Calu3 (cell line): Measurements from ENCODE around the gene SEMA3C. TPM values are rescaled to one million over a fixed set of nuclear protein-coding genes. Genes with fewer than 3 reads are reported as not detected.

Experiments
- BruUV-seq: library from RNA; stranded (reverse); fragments of 400-500 nt; replicated peaks from 2 replicates; lab custom pipeline; 2021; lab: Mats Ljungman, UMichigan
- CTCF ChIA-PET: fragments of 300-600 bp; sonication (Branson Sonifier 250); formaldehyde crosslinking; loops from one replicate; lab custom pipeline; 2022; ENCODE audit warnings: antibody characterized with exemption; lab: Charles Lee
- DNase-seq: peaks from one replicate; pipeline ENCODE4 v3.0.0; 2022
- H3K27ac Mint-ChIP-seq: one replicate; pipeline ENCODE4 v1.8.0; 2022; ENCODE audit warnings: mixed read lengths; ENCODE audit not compliant: unreplicated experiment
- H3K27me3 Mint-ChIP-seq: one replicate; pipeline ENCODE4 v1.8.0; 2022; ENCODE audit warnings: mixed read lengths; ENCODE audit not compliant: unreplicated experiment
- H3K36me3 Mint-ChIP-seq: one replicate; pipeline ENCODE4 v1.8.0; 2022; ENCODE audit warnings: mild to moderate bottlenecking, moderate library complexity, mixed read lengths; ENCODE audit not compliant: insufficient read depth, unreplicated experiment
- H3K4me1 Mint-ChIP-seq: one replicate; pipeline ENCODE4 v1.8.0; 2022; ENCODE audit warnings: mild to moderate bottlenecking, low read depth, mixed read lengths; ENCODE audit not compliant: unreplicated experiment
- H3K4me3 Mint-ChIP-seq: one replicate; pipeline ENCODE4 v1.8.0; 2022; ENCODE audit warnings: mild to moderate bottlenecking, low read depth, moderate library complexity, mixed read lengths; ENCODE audit not compliant: unreplicated experiment
- H3K9me3 Mint-ChIP-seq: one replicate; pipeline ENCODE4 v1.8.0; 2022; ENCODE audit warnings: low read depth, mixed read lengths; ENCODE audit not compliant: unreplicated experiment
- intact Hi-C: fragments of 100-400 bp; cut with micrococcal nuclease; formaldehyde crosslinking; loops from one replicate; pipeline ENCODE4 v1.10.0; 2022; ENCODE audit not compliant: unreplicated experiment
- total RNA-seq: library from RNA; stranded (reverse); gene quantifications from 2 replicates; pipeline ENCODE4 v1.2.3, GENCODE V29; 2022
- TF ChIP-seq, protein P1 (sequence below): fragments of 200-600 bp; IDR thresholded peaks from one replicate; pipeline ENCODE4 v1.8.0; 2022; ENCODE audit warnings: antibody characterized with exemption; ENCODE audit not compliant: unreplicated experiment

Gene SEMA3C
- total RNA-seq, 1 experiment from 2014 or later, result 67.7 TPM

DNA sequence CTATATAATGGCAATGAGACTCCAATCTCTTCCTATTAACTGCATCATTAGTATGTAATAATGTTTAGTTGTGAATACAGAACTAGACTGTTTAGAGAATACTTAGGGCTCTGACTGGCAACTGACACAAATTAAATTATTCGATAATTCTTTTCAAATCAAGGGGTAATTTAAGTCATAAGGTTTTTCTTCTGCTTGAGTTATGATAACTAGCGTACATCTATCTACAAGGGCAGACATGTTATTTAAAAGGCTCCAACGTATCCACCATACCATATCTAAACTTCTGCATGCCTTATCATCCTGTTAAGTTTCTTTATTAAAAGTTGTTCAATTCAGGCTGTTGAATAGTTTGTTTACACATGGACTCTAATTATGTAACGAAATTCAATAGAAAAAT lies 11.2 kb downstream of the SEMA3C start:
- Mint-ChIP-seq H3K36me3 (peaks cover 4% of the 10 kb centered on the region), H3K9me3 (no peaks in the 10 kb centered on the region), H3K27me3 (no peaks in the 10 kb centered on the region), H3K27ac (no peak overlapping the region), H3K4me3 (no peak overlapping the region), H3K4me1 (no peaks in the 10 kb centered on the region)
- no peak for DNase-seq
- intact Hi-C loops, result no loop called here
- CTCF ChIA-PET, result no interaction called here
- TF ChIP-seq, protein P1, sequence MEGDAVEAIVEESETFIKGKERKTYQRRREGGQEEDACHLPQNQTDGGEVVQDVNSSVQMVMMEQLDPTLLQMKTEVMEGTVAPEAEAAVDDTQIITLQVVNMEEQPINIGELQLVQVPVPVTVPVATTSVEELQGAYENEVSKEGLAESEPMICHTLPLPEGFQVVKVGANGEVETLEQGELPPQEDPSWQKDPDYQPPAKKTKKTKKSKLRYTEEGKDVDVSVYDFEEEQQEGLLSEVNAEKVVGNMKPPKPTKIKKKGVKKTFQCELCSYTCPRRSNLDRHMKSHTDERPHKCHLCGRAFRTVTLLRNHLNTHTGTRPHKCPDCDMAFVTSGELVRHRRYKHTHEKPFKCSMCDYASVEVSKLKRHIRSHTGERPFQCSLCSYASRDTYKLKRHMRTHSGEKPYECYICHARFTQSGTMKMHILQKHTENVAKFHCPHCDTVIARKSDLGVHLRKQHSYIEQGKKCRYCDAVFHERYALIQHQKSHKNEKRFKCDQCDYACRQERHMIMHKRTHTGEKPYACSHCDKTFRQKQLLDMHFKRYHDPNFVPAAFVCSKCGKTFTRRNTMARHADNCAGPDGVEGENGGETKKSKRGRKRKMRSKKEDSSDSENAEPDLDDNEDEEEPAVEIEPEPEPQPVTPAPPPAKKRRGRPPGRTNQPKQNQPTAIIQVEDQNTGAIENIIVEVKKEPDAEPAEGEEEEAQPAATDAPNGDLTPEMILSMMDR, result no peak
- BruUV-seq, result no TSS peak

DNA sequence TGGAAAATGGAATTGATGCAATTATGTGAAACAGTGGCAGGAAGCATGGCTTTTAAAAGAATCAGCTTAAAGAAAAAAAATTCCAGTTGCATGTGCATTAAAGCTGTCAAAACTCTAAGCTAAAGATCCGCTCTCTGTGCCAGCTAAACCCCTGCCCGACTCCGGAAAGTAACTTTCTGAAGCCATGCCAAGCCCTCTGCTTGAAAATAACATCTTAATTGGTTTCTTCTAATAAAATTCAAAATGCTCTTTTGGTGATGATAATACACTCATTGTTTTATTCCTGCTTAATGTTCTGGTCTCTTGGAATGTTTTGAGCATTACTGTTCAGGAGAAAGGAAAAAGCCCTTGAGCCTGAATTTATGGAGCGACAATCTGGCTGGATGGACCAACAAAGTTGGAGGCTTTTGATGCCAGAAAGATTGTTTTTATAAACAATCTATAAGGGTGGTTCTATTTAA lies 11.7 kb downstream of the SEMA3C start:
- TF ChIP-seq, protein P1, result no peak

GRCh38 chr7:80905334-80905733 lies 13.5 kb downstream of the SEMA3C start:
- H3K27me3 Mint-ChIP-seq, result no peaks in the 10 kb centered on the region
- intact Hi-C loops, result no loop called here

More for the DNA sequence above, 11.7 kb downstream of the SEMA3C start:
- no peak overlapping the region for H3K27ac Mint-ChIP-seq
- no peaks in the 10 kb centered on the region for H3K4me1 Mint-ChIP-seq
- no peaks in the 10 kb centered on the region for H3K27me3 Mint-ChIP-seq
- no peak for DNase-seq
- CTCF ChIA-PET, result no interaction called here
- H3K9me3 Mint-ChIP-seq, result no peaks in the 10 kb centered on the region
- H3K36me3 Mint-ChIP-seq, result no peaks in the 10 kb centered on the region
- intact Hi-C loops, result no loop called here
- BruUV-seq, result no TSS peak
- no peak overlapping the region for H3K4me3 Mint-ChIP-seq

GRCh38 chr7:80902716-80903308 lies 16.0 kb downstream of the SEMA3C start:
- no peaks in the 10 kb centered on the region for H3K36me3 Mint-ChIP-seq
- intact Hi-C loops, result no loop called here
- CTCF ChIA-PET, result no interaction called here
- H3K9me3 Mint-ChIP-seq, result no peaks in the 10 kb centered on the region
- H3K27ac Mint-ChIP-seq, result no peak overlapping the region
- H3K4me3 Mint-ChIP-seq, result no peak overlapping the region
- no peaks in the 10 kb centered on the region for H3K27me3 Mint-ChIP-seq
- DNase-seq, result no peak
- no peaks in the 10 kb centered on the region for H3K4me1 Mint-ChIP-seq
- no TSS peak for BruUV-seq
- TF ChIP-seq, protein P1, result no peak

More at GRCh38 chr7:80905334-80905733, 13.5 kb downstream of the SEMA3C start:
- H3K9me3 Mint-ChIP-seq, result no peaks in the 10 kb centered on the region
- TF ChIP-seq, protein P1, result no peak
- no peak for DNase-seq
- CTCF ChIA-PET, result no interaction called here
- no peaks in the 10 kb centered on the region for H3K36me3 Mint-ChIP-seq
- no peak overlapping the region for H3K4me3 Mint-ChIP-seq
- H3K27ac Mint-ChIP-seq, result no peak overlapping the region
- no peaks in the 10 kb centered on the region for H3K4me1 Mint-ChIP-seq
- no TSS peak for BruUV-seq
